ENCODE data around the gene HOXC6. TPM values are rescaled to one million over a fixed set of nuclear protein-coding genes. Genes with fewer than 3 reads are reported as not detected.
A peak's percentile ranks its signal among the peaks of the same experiment; 100 is the strongest.

Gene HOXC6
- total RNA-seq, 1 donor from 2014 or later, result 1.4 TPM

- no peak for TF ChIP-seq CTCF (IDR thresholded peaks at IDR 0.05)
- peaks cover 90% of the 10 kb centered on the region for H3K27me3 ChIP-seq
Measured at GRCh38 chr12:54029529-54030441, 1.5 kb downstream of the HOXC6 start.

GRCh38 chr12:54030442-54030801 lies 2.2 kb downstream of the HOXC6 start:
- Histone ChIP-seq H3K27ac (peak overlapping the region; percentile 61), H3K4me3 (no peak overlapping the region), H3K27me3 (peaks cover 89% of the 10 kb centered on the region), H3K9me3 (no peaks in the 10 kb centered on the region), H3K4me1 (no peaks in the 10 kb centered on the region), H3K36me3 (no peaks in the 10 kb centered on the region)
- TF ChIP-seq CTCF (IDR thresholded peaks at IDR 0.05), result no peak
- ATAC-seq (no peak), DNase-seq (no peak)
- intact Hi-C loops (cut with DNase I), result no loop called here

More at GRCh38 chr12:54029529-54030441, 1.5 kb downstream of the HOXC6 start:
- intact Hi-C loops (cut with DNase I), result no loop called here
- Histone ChIP-seq H3K4me1 (no peaks in the 10 kb centered on the region), H3K9me3 (no peaks in the 10 kb centered on the region), H3K36me3 (no peaks in the 10 kb centered on the region), H3K27ac (no peak overlapping the region), H3K4me3 (peak overlapping the region; percentile 4)
- no peak for DNase-seq
- no peak for ATAC-seq

GRCh38 chr12:54030889-54031471 lies 2.7 kb downstream of the HOXC6 start:
- Histone ChIP-seq H3K4me1 (no peaks in the 10 kb centered on the region), H3K4me3 (peak overlapping the region; percentile 28), H3K9me3 (no peaks in the 10 kb centered on the region), H3K36me3 (no peaks in the 10 kb centered on the region), H3K27me3 (peaks cover 91% of the 10 kb centered on the region), H3K27ac (peak overlapping the region; percentile 61)
- ATAC-seq (no peak), DNase-seq (peak; percentile 58)
- no peak for TF ChIP-seq CTCF (IDR thresholded peaks at IDR 0.05)
- intact Hi-C loops (cut with DNase I), result no loop called here

- no peaks in the 10 kb centered on the region for H3K4me1 ChIP-seq
- peaks cover 94% of the 10 kb centered on the region for H3K27me3 ChIP-seq
Measured at GRCh38 chr12:54031480-54031879, 3.2 kb downstream of the HOXC6 start.

GRCh38 chr12:54032086-54032619 lies 3.9 kb downstream of the HOXC6 start:
- Histone ChIP-seq H3K4me3 (no peak overlapping the region), H3K27ac (no peak overlapping the region), H3K27me3 (peaks cover 94% of the 10 kb centered on the region), H3K4me1 (no peaks in the 10 kb centered on the region), H3K9me3 (no peaks in the 10 kb centered on the region), H3K36me3 (no peaks in the 10 kb centered on the region)
- ATAC-seq (no peak), DNase-seq (no peak)
- TF ChIP-seq CTCF (IDR thresholded peaks at IDR 0.05), result no peak
- intact Hi-C loops (cut with DNase I), result no loop called here

More at GRCh38 chr12:54031480-54031879, 3.2 kb downstream of the HOXC6 start:
- DNase-seq, result peak; percentile 51
- ATAC-seq, result no peak
- intact Hi-C loops (cut with DNase I), result no loop called here
- peak overlapping the region; percentile 28 for H3K4me3 ChIP-seq
- no peaks in the 10 kb centered on the region for H3K9me3 ChIP-seq
- H3K27ac ChIP-seq, result peak overlapping the region; percentile 61
- TF ChIP-seq CTCF (IDR thresholded peaks at IDR 0.05), result no peak
- no peaks in the 10 kb centered on the region for H3K36me3 ChIP-seq

Measured in upper lobe of right lung (tissue), 1 donor.